ENCODE data around the gene CAPN12. TPM values are rescaled to one million over a fixed set of nuclear protein-coding genes. Genes with fewer than 3 reads are reported as not detected.

The CAPN12 gene
- total and polyA plus RNA-seq, 10 donors: 9.0 to 33.3 (median 16.0) TPM

DNA sequence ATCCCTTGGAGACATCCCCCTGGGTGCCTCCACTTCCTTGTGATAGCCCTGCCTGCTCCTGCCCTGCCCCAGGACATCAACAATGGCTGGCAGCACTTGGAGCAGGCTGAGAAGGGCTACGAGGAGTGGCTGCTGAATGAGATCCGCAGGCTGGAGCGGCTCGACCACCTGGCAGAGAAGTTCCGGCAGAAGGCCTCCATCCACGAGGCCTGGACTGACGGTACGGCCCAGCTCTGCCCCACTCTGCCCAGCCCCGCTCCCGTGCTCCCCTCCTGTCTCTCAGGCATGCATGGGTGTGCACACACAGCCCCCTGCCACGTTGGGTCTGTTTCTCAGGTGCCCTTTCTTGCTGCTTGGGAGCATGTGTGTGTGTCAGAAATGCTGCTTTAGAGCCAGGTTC, 26.4 kb downstream of the CAPN12 start:
- Histone ChIP-seq H3K9me3 (no peaks in the 10 kb centered on the region), H3K27ac (peak overlapping the region in 5 of 8 donors; percentile 73 to 88 (median 81)), H3K4me3 (no peak overlapping the region), H3K4me1 (peaks cover 13 to 76% (median 41%) of the 10 kb centered on the region in 6 donors), H3K36me3 (peaks cover 7 to 100% (median 99%) of the 10 kb centered on the region in 6 donors), H3K27me3 (replicated peaks in 1 of 7) (no peaks in the 10 kb centered on the region)
- intact Hi-C loops (cut with DNase I; ENCODE audit: low total_unique reads): no loop called here
- DNase-seq: no peak
- TF ChIP-seq POLR2A (IDR thresholded peaks at IDR 0.05) (no peak), POLR2AphosphoS5 (IDR thresholded peaks at IDR 0.05) (peak in 1 of 3 donors; percentile 70)
- 88 to 95% (median 93%) methylated on average over 11 of the region's 11 CpGs for WGBS, 5 donors

DNA sequence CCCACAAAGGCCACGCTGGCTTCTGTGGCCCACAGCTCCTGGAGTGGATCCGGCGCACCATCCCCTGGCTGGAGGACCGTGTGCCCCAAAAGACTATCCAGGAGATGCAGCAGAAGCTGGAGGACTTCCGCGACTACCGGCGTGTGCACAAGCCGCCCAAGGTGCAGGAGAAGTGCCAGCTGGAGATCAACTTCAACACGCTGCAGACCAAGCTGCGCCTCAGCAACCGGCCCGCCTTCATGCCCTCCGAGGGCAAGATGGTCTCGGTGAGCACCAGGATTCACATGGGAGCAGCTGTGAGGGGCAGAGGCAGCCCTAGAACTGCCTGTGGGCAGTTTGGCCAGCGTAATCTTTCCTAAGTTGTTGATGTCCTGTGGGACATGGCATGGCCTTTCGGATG, 27.2 kb downstream of the CAPN12 start:
- Histone ChIP-seq H3K9me3 (no peaks in the 10 kb centered on the region), H3K27me3 (replicated peaks in 1 of 7) (no peaks in the 10 kb centered on the region), H3K36me3 (peaks cover 7 to 100% (median 98%) of the 10 kb centered on the region in 6 donors), H3K4me3 (no peak overlapping the region), H3K4me1 (peaks cover 17 to 76% (median 42%) of the 10 kb centered on the region in 6 donors), H3K27ac (peak overlapping the region in 4 of 8 donors; percentile 20 to 88 (median 53))
- 94 to 97% (median 96%) methylated on average over 7 to 17 of the region's 17 CpGs for WGBS, 5 donors
- intact Hi-C loops (cut with DNase I; ENCODE audit: low total_unique reads): no loop called here
- TF ChIP-seq, protein P1, sequence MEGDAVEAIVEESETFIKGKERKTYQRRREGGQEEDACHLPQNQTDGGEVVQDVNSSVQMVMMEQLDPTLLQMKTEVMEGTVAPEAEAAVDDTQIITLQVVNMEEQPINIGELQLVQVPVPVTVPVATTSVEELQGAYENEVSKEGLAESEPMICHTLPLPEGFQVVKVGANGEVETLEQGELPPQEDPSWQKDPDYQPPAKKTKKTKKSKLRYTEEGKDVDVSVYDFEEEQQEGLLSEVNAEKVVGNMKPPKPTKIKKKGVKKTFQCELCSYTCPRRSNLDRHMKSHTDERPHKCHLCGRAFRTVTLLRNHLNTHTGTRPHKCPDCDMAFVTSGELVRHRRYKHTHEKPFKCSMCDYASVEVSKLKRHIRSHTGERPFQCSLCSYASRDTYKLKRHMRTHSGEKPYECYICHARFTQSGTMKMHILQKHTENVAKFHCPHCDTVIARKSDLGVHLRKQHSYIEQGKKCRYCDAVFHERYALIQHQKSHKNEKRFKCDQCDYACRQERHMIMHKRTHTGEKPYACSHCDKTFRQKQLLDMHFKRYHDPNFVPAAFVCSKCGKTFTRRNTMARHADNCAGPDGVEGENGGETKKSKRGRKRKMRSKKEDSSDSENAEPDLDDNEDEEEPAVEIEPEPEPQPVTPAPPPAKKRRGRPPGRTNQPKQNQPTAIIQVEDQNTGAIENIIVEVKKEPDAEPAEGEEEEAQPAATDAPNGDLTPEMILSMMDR (IDR thresholded peaks at IDR 0.05 in 8 of 11, conservative IDR thresholded peaks at IDR 0.05 in 3 of 11): no peak
- peak in 2 of 3 donors; percentile 52 to 63 for TF ChIP-seq POLR2AphosphoS5 (IDR thresholded peaks at IDR 0.05)
- no peak for DNase-seq

DNA sequence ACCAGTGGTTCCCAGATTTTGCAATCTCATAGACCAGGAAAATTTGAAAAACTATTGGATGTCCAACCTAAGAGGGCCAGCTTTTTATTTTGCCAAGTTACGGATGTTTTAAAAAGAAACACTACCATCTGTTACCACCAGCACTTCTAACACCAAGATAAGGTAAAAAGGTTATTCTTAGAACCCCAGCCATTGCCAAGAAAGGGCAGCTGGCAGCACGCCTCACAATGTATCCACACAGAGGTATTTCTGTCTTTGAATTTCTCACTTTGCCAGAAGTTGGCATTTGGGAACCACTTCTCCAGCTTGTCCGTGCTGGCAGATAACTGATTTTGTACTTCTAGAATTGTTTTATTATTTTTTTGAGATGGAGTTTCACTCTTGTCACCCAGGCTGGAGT, 28.7 kb downstream of the CAPN12 start:
- TF ChIP-seq POLR2AphosphoS5 (IDR thresholded peaks at IDR 0.05) (no peak), POLR2A (IDR thresholded peaks at IDR 0.05) (no peak)
- TF ChIP-seq, protein P1 (IDR thresholded peaks at IDR 0.05 in 8 of 11, conservative IDR thresholded peaks at IDR 0.05 in 3 of 11): no peak
- Histone ChIP-seq H3K4me3 (no peak overlapping the region), H3K4me1 (peaks cover 24 to 76% (median 53%) of the 10 kb centered on the region in 6 donors), H3K36me3 (peaks cover 7 to 100% (median 98%) of the 10 kb centered on the region in 6 donors), H3K27me3 (replicated peaks in 1 of 7) (no peaks in the 10 kb centered on the region), H3K27ac (peak overlapping the region in 4 of 8 donors; percentile 33 to 88 (median 56)), H3K9me3 (no peaks in the 10 kb centered on the region)
- intact Hi-C loops (cut with DNase I; ENCODE audit: low total_unique reads): no loop called here
- 86 to 96% (median 95%) methylated on average over 3 of the region's 3 CpGs for WGBS, 5 donors
- no peak for DNase-seq

DNA sequence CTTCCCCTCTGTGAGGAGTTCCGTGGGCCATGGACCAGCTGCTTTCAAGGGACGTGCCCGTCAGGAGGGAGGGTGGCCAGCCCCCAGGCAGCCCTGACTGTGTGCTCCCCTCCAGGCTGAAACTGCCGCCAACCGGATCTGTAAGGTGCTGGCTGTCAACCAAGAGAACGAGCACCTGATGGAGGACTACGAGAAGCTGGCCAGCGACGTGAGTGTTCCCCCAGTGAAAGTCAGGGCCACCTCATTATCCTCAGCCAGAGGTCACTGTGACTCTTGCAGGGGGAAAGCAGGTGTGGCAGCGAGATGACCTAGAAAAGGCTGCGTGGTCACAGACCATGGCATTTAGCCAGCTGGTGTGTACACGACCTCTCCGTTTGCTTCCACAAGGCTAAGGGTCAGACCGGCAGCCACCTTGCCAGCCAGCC, 29.9 kb downstream of the CAPN12 start:
- TF ChIP-seq POLR2A (IDR thresholded peaks at IDR 0.05) (no peak), POLR2AphosphoS5 (IDR thresholded peaks at IDR 0.05) (peak; percentile 13 to 67 (median 33))
- DNase-seq: no peak
- Histone ChIP-seq H3K27ac (peak overlapping the region in 7 of 8 donors; percentile 8 to 88 (median 80)), H3K9me3 (no peaks in the 10 kb centered on the region), H3K36me3 (peaks cover 7 to 100% (median 98%) of the 10 kb centered on the region in 6 donors), H3K4me3 (no peak overlapping the region), H3K4me1 (peaks cover 30 to 76% (median 57%) of the 10 kb centered on the region in 6 donors), H3K27me3 (replicated peaks in 1 of 7) (no peaks in the 10 kb centered on the region)
- WGBS, 5 donors: 70 to 81% (median 80%) methylated on average over 11 to 14 of the region's 14 CpGs
- intact Hi-C loops (cut with DNase I; ENCODE audit: low total_unique reads): no loop called here

DNA sequence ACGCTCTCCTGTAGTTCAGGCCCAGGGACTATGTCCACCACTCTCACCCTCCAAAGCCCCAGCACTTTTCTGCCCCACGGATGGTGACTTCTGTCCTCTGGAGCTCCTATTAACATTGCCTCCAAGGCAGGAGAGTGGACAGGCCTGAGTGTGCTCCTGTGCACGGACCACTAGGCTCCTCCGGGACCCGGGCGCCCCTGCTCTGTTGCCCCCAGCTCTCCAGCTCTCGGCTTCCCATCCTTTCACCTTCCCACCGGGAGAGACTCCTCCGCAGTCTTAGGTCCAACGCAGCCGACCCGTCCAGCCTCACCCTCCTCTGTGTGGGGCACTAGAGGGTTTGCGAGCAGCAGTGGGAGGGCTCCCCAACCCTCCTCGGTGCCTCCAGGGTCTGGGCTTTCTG, 30.4 kb downstream of the CAPN12 start:
- no peak for DNase-seq
- peaks cover 7 to 100% (median 98%) of the 10 kb centered on the region in 6 donors for H3K36me3 ChIP-seq
- WGBS, 5 donors: 83 to 93% (median 89%) methylated on average over 12 to 14 of the region's 14 CpGs
- intact Hi-C loops (cut with DNase I; ENCODE audit: low total_unique reads): no loop called here
- H3K27me3 ChIP-seq (replicated peaks in 1 of 7): no peaks in the 10 kb centered on the region
- peaks cover 35 to 76% (median 57%) of the 10 kb centered on the region in 6 donors for H3K4me1 ChIP-seq
- TF ChIP-seq POLR2AphosphoS5 (IDR thresholded peaks at IDR 0.05) (no peak), POLR2A (IDR thresholded peaks at IDR 0.05) (no peak)
- TF ChIP-seq, protein P1 (IDR thresholded peaks at IDR 0.05 in 8 of 11, conservative IDR thresholded peaks at IDR 0.05 in 3 of 11): no peak
- H3K27ac ChIP-seq: peak overlapping the region in 7 of 8 donors; percentile 8 to 88 (median 80)
- H3K9me3 ChIP-seq: no peaks in the 10 kb centered on the region
- no peak overlapping the region for H3K4me3 ChIP-seq
